Peyer's patch (tissue), 4 donors: ENCODE results near the gene TSPAN9.

Experiments used
- POLR2A ChIP-seq, 2 donors: fragments of 450-650 bp; IDR thresholded peaks; one replicate each; pipeline ENCODE4 v1.5.1; 2017; ENCODE audit warnings: antibody characterized with exemption in 2 of 2, mild to moderate bottlenecking in 2 of 2, moderate library complexity in 2 of 2
- TF ChIP-seq, protein P1 (sequence below), 6 experiments: fragments of 450-650 bp in 4 of 6; fragments of 200-600 bp in 2 of 6; sonication (generic) in 1 of 6; IDR thresholded peaks; one replicate each; pipeline ENCODE4 v1.5.1; 2017 to 2019; ENCODE audit warnings: antibody characterized with exemption in 6 of 6, mild to moderate bottlenecking in 3 of 6, moderate library complexity in 1 of 6

DNA sequence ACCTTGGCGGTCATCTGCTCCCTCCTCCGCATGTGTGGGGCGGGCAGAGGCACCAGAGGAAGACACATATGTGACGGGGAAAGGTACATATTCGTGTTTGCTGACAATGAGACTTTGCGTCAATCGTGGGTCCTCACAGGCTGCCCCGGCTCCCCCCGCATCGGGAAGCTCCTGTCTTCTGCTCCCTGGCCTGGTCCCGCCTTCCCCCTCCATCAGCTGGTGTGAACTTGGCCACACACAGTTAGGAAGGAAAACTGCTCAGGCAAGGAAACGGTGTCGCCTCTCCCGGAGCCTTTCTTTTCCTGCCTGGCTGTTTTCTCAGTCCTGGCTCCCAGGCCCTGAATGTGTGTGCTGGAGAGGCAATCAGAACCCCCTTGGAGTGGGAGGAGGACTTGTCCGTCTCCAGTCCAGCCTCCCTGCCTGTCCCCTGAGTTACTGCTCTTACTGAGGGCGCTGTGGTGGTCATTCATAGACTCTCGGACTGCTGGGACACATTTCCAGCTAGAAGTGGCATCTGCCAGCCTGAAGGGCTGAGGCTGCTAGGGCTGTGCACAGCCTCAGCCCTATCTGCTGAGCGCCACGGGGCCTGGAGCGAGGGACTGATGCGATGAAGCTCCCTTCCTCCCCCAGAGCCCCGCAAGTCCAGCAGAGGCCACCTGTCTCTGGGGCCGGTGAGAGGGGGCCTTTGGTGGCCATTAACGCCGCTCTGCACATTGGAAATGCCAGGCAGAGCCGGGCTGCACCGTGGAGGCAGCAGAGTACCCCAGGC lies 44.2 kb upstream of the TSPAN9 start:
- TF ChIP-seq, protein P1, sequence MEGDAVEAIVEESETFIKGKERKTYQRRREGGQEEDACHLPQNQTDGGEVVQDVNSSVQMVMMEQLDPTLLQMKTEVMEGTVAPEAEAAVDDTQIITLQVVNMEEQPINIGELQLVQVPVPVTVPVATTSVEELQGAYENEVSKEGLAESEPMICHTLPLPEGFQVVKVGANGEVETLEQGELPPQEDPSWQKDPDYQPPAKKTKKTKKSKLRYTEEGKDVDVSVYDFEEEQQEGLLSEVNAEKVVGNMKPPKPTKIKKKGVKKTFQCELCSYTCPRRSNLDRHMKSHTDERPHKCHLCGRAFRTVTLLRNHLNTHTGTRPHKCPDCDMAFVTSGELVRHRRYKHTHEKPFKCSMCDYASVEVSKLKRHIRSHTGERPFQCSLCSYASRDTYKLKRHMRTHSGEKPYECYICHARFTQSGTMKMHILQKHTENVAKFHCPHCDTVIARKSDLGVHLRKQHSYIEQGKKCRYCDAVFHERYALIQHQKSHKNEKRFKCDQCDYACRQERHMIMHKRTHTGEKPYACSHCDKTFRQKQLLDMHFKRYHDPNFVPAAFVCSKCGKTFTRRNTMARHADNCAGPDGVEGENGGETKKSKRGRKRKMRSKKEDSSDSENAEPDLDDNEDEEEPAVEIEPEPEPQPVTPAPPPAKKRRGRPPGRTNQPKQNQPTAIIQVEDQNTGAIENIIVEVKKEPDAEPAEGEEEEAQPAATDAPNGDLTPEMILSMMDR (IDR thresholded peaks at IDR 0.05) = no peak
- no peak for TF ChIP-seq POLR2A (IDR thresholded peaks at IDR 0.05)
